Measurements from ENCODE around the gene NAV1.

GRCh38 chr1:201510734-201511133 lies 28.2 kb upstream of the NAV1 start:
- TF ChIP-seq EZH2phosphoT487 (IDR thresholded peaks at IDR 0.05; ENCODE audit: borderline replicate concordance, low read length) (no peak), CTCF (IDR thresholded peaks at IDR 0.05; ENCODE audit: low read depth, low read length, poor library complexity, severe bottlenecking) (no peak)
